ENCODE results near the gene BANK1. TPM values are rescaled to one million over a fixed set of nuclear protein-coding genes. Genes with fewer than 3 reads are reported as not detected.

Gene BANK1
- total and polyA plus RNA-seq, 2 of the 4 experiments (the other 2 are of a cell fraction): under 0.01 to 0.51 TPM

GRCh38 chr4:101777431-101777830, 13.1 kb upstream of the BANK1 start:
- Histone ChIP-seq H2BK5ac (ENCODE audit: low read depth, low read length, poor library complexity, severe bottlenecking) (no peak overlapping the region), H3K23ac (ENCODE audit: low read depth, low read length) (no peak overlapping the region), H4K8ac (ENCODE audit: low read depth in 2 of 2, low read length in 2 of 2) (no peak overlapping the region), H3K18ac (ENCODE audit: low read depth, low read length) (no peak overlapping the region), H3K14ac (replicated peaks; ENCODE audit: low read depth, low read length) (no peak overlapping the region), H3K27me3 (ENCODE audit: control insufficient read depth, insufficient read depth, low read length) (no peaks in the 10 kb centered on the region), H3K9me1 (ENCODE audit: insufficient read depth, low read length) (no peaks in the 10 kb centered on the region), H2BK120ac (ENCODE audit: low read depth, low read length) (no peak overlapping the region), H2AK9ac (replicated peaks; ENCODE audit: low read depth, low read length, poor library complexity) (no peak overlapping the region), H3K4ac (ENCODE audit: low read depth, low read length) (no peak overlapping the region), H4K91ac (ENCODE audit: insufficient read depth, low read depth, low read length) (no peak overlapping the region), H2BK15ac (ENCODE audit: low read depth, low read length) (no peak overlapping the region), H3K36me3 (ENCODE audit: control insufficient read depth, insufficient read depth, low read length) (no peaks in the 10 kb centered on the region), H3K4me3 (ENCODE audit: insufficient read depth, low read depth, low read length) (no peak overlapping the region), H3K9ac (ENCODE audit: low read depth, low read length) (no peak overlapping the region), H2AFZ (replicated peaks; ENCODE audit: low read length, poor library complexity) (no peak overlapping the region), H4K20me1 (ENCODE audit: insufficient read depth, low read length) (no peaks in the 10 kb centered on the region), H3K9me3 (ENCODE audit: control insufficient read depth, insufficient read depth, low read length) (0 out of 2 replicates have a peak, but pooled peaks cover 2% of the 10 kb centered on the region), H3K56ac (ENCODE audit: extremely low read depth, insufficient read depth, low read length) (no peak overlapping the region), H4K5ac (ENCODE audit: low read depth, low read length) (no peak overlapping the region), H3K4me2 (ENCODE audit: low read depth, low read length) (no peak overlapping the region), H3K79me1 (ENCODE audit: low read depth in 1 of 2, low read length in 2 of 2) (no peaks in the 10 kb centered on the region), H2BK20ac (ENCODE audit: low read depth, low read length) (no peak overlapping the region), H2AK5ac (ENCODE audit: low read depth, low read length) (no peak overlapping the region), H3K4me1 (ENCODE audit: control insufficient read depth, insufficient read depth, low read length) (no peaks in the 10 kb centered on the region), H3K27ac (ENCODE audit: insufficient read depth, low read length) (no peak overlapping the region)
- ChIA-PET CTCF (interaction anchor here (0.6 kb wide), 1 partner anchor 775 kb away, joined by 4 read pairs; no protein-coding TSS in a partner anchor), POLR2A (ENCODE audit: unreplicated experiment) (interaction anchor here (0.6 kb wide), 1 partner anchor 377 kb away, joined by 5 read pairs; no protein-coding TSS in a partner anchor)
- intact Hi-C loops (cut with micrococcal nuclease): no loop called here
- no CpG with 5 or more reads among the region's 1 CpG for WGBS, 2 experiments (ENCODE audit: extremely low coverage in 2 of 2, insufficient read length in 1 of 2)
- dilution Hi-C loops (cut with HindIII; ENCODE audit: low sequenced_read_pairs, unreplicated experiment): no loop called here
- in situ Hi-C loops (cut with MboI; ENCODE audit: low sequenced_read_pairs): no loop called here
- BruUV-seq (replicated peaks): no TSS peak
- DNase-seq (no peak), ATAC-seq (ENCODE audit: low read depth) (no peak)
- no peak for TF ChIP-seq USF2 (IDR thresholded peaks at IDR 0.05; ENCODE audit: low read depth, low read length)
- TF ChIP-seq POLR2A (IDR thresholded peaks at IDR 0.05; ENCODE audit: low read depth, low read length): no peak
- no peak for TF ChIP-seq MAZ (IDR thresholded peaks at IDR 0.05; ENCODE audit: borderline replicate concordance, low read depth, low read length)
- no peak for TF ChIP-seq RAD21 (IDR thresholded peaks at IDR 0.05; ENCODE audit: low read length)
- TF ChIP-seq SMC3 (IDR thresholded peaks at IDR 0.05; ENCODE audit: low read depth, low read length): no peak
- no peak for TF ChIP-seq NFE2L2 (IDR thresholded peaks at IDR 0.05; ENCODE audit: low read depth, low read length)
- TF ChIP-seq FOS (IDR thresholded peaks at IDR 0.05; ENCODE audit: low read depth, low read length): no peak
